Activated T-cell treated with anti-CD3 and anti-CD28 coated beads, Interleukin-2, amount 50 U/mL, for 72 hours (primary cell): ENCODE results near the gene ANO1. TPM values are rescaled to one million over a fixed set of nuclear protein-coding genes. Genes with fewer than 3 reads are reported as not detected.
"Not testable (repeated sequence)": the region's sequence is repeated elsewhere in the genome, so short reads cannot be mapped to it uniquely, and the experiment has no call there.

Experiments
- ATAC-seq, 2 donors: fragments of 150-1000 bp; cut with Tn5 transposase; replicated peaks in 1 of 2; 2 replicates each; pipeline ENCODE4 v1.10.0; 2021; ENCODE audit warnings: moderate library complexity in 2 of 2, mild to moderate bottlenecking in 1 of 2
- DNase-seq, 2 donors: peaks; one replicate each; pipeline ENCODE4 v3.0.0; 2021 to 2022; ENCODE audit warnings: mixed read lengths in 1 of 2
- H3K27ac Mint-ChIP-seq: one replicate; pipeline ENCODE4 v1.8.0; 2022; ENCODE audit warnings: mild to moderate bottlenecking, moderate library complexity, mixed read lengths
- H3K27me3 Mint-ChIP-seq: one replicate; pipeline ENCODE4 v1.8.0; 2022; ENCODE audit warnings: low read depth, mixed read lengths
- H3K36me3 Mint-ChIP-seq, 2 donors: one replicate each; pipeline ENCODE4 v1.8.0; 2022; ENCODE audit warnings: mixed read lengths in 2 of 2, mild to moderate bottlenecking in 1 of 2; ENCODE audit not compliant: insufficient read depth in 2 of 2
- H3K4me1 Mint-ChIP-seq: one replicate; pipeline ENCODE4 v1.8.0; 2022; ENCODE audit warnings: low read depth, mixed read lengths
- H3K4me3 Mint-ChIP-seq, 2 donors: one replicate each; pipeline ENCODE4 v1.8.0; 2022; ENCODE audit warnings: mild to moderate bottlenecking in 2 of 2, mixed read lengths in 2 of 2, moderate library complexity in 2 of 2
- H3K9me3 Mint-ChIP-seq, 2 donors: one replicate each; pipeline ENCODE4 v1.8.0; 2022; ENCODE audit warnings: mixed read lengths in 2 of 2
- total RNA-seq, 2 donors: library from RNA; stranded (reverse); gene quantifications; one replicate each; pipeline ENCODE4 v1.2.3, GENCODE V29; 2022

The ANO1 gene
- total RNA-seq: not detected

DNA sequence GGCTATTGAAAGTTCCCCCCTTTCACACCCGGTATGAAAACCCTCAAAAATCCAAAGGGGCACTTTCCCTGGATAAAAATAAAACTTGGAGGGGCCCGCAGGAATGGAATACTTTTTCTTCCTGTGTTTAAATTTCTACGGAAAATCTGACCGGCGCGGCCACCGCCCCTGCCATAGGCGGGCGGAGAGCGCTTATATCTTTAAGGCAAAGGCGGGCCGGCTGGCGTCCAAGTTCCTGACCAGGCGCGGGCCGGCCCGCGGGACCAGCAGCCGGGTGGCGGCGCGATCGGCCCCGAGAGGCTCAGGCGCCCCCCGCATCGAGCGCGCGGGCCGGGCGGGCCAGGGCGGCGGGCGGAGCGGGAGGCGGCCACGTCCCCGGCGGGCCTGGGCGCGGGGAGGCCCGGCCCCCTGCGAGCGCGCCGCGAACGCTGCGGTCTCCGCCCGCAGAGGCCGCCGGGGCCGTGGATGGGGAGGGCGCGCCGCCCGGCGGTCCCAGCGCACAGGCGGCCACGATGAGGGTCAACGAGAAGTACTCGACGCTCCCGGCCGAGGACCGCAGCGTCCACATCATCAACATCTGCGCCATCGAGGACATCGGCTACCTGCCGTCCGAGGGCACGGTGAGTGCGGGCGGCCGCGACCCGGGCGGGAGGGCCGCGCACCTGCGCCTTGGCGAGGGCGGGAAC, at the start of gene ANO1:
Gene ANO1, plus strand, starts transcription at position 223 of the 686 bp plus-strand sequence. Its CDS starts 290 bp downstream, at position 513.
- Mint-ChIP-seq H3K4me1 (peaks cover 11% of the 10 kb centered on the region), H3K27ac (no peak within 1 kb of the TSS), H3K27me3 (peaks cover 45% of the 10 kb centered on the region), H3K4me3 (no peak within 1 kb of the TSS), H3K36me3 (no peaks in the 10 kb centered on the region), H3K9me3 (no peaks in the 10 kb centered on the region)
- ATAC-seq: no peak
- no peak for DNase-seq

DNA sequence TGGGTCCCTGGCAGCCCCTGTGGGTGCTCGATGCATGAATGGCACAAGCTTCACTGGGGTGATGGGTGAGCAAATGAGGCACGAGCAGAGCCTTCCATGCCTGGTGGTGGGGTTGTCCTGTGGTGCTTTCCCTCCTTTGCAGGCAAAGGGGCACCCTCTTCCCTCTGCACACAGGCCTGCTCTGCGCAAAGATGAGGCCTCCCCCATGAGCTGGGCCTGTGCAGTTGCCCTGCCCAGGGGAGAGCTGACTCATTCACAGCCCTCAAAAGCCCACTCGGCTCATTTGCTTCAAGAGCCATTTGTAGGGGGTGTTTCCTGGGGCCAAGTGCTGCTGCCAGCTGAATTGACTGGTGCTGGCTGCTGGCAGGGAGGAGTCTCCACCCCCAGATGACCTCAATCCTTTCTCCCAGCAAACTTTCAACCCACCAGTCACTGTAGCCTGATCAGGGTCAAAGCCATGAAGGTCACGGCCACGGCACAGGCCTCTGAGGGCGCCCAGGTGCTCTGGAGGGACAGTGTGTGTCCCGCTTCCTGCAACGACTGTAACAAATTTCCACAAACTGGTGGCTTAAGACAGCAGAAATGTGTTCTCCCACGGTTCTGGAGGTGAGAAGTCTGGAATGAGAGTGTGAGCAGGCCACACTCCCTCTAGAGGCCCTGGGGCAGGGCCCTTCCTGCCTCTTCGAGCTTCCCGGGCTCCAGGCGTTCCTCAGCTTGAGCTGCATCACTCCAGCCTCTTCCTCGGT, 48.8 kb upstream of the ANO1 start:
- no peaks in the 10 kb centered on the region for H3K36me3 Mint-ChIP-seq
- H3K4me1 Mint-ChIP-seq: no peaks in the 10 kb centered on the region
- no peaks in the 10 kb centered on the region for H3K9me3 Mint-ChIP-seq
- H3K27ac Mint-ChIP-seq: no peak overlapping the region
- DNase-seq (no peak), ATAC-seq (no peak)
- no peaks in the 10 kb centered on the region for H3K27me3 Mint-ChIP-seq
- no peak overlapping the region for H3K4me3 Mint-ChIP-seq

DNA sequence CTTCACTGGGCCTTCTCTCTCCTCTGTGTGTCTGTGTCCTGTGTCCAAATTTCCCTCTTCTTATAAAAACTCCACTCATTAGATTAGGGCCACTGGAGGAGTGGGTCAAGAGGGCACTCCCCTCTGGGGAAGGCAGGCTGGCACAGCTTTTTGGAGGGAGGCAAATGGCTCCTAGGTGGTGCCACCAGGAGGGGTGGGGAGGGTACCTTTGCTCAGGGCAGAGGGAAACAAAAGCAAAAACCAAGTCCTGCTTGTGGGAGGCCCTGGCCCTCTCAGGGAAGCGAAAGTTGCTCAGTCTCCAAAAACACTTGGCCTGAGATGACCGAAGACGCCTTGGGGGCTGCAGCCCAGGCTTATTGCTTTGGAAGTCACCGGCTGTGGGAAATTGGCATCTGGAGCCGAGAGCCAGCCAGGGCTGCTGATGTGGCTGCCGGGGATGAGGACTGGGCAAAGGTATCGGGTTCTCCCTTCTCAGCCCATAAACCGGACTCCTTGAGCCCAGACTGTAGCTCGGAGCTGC, 48.2 kb upstream of the ANO1 start:
- no peaks in the 10 kb centered on the region for H3K36me3 Mint-ChIP-seq
- DNase-seq (no peak), ATAC-seq (no peak)
- no peaks in the 10 kb centered on the region for H3K4me1 Mint-ChIP-seq
- H3K9me3 Mint-ChIP-seq: no peaks in the 10 kb centered on the region
- H3K27me3 Mint-ChIP-seq: no peaks in the 10 kb centered on the region
- H3K27ac Mint-ChIP-seq: no peak overlapping the region
- no peak overlapping the region for H3K4me3 Mint-ChIP-seq

DNA sequence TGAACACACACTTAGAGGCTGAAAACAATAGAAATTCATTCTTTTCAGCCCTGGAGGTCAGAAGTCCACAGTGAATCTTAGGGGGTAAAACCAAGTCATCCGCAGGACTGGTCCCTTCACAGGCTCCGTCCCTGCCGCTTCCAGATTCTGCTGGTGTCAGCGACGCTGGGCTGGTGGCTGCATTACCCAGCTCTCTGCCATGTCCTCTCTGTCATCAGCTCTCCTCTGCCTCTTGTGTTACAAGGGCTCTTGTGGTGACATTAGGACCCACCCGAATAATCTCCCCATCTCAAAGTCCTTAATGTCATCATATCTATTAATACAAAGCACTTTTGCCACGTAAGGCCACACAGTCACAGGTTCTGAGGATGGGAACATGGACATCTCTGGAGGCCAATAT, 47.7 kb upstream of the ANO1 start:
- Mint-ChIP-seq H3K4me1 (no peaks in the 10 kb centered on the region), H3K9me3 (no peaks in the 10 kb centered on the region), H3K4me3 (no peak overlapping the region), H3K27ac (no peak overlapping the region), H3K36me3 (no peaks in the 10 kb centered on the region), H3K27me3 (no peaks in the 10 kb centered on the region)
- no peak for DNase-seq
- ATAC-seq: no peak

DNA sequence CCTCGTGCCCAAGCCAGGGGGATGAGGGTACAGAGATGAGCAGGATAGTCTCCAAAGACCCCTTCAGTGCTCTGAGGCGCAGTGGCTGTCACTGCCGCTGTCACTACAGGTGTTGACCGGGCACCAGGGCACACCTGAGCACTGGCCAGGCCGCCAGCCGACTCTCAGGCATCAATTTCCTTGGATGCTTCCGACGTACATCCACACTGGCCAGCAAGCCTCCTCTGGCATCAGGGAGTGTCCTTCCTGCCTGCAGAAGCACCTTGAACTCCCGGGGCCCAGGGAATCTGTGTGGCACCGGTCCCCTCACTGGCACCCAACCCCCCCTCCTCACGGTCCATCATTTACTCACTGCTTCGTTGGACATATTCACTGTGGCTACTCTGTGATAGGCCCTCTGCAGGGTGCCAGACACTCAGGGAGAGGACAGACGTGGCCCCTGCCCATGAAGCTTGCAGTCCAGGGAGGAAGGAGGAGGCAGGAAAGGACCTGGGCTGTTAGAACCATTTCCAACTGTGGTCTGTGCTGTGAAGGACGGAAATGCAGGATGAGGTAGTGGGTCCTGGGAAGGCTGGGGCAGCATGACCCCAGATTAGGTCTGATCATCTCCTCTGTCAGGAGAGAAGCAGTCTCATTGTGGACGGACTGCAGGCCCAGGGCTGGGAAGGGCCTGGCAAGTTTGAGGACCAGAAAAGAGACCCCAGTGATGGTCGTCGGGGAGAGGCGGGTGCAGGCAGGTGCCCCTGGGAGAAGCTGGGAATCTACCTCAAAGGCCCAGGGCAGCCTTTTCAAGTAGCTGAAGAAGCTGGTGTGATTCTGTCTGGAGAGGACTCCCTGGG, 46.3 kb upstream of the ANO1 start:
- Mint-ChIP-seq H3K36me3 (no peaks in the 10 kb centered on the region), H3K4me1 (no peaks in the 10 kb centered on the region), H3K27me3 (no peaks in the 10 kb centered on the region), H3K9me3 (peaks cover 0 to 1% of the 10 kb centered on the region in 2 donors), H3K4me3 (no peak overlapping the region), H3K27ac (no peak overlapping the region)
- no peak for DNase-seq
- no peak for ATAC-seq

DNA sequence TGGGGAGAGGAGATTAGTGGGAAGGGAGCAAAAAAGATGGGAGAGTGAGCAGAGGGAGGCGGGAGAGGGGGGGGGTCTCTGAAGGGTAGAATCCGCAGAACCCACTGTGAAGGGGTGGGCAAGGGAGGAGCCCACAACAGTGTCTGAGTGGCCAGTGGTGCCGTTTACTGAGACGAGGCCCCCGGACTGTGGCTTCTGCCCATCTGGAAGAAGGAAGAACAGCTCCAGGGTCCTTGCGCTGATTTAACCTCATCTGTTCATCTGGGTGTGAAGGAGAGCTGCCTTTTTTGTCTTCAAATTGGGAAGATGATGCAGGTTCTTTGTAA, 45.7 kb upstream of the ANO1 start:
- no peak overlapping the region for H3K4me3 Mint-ChIP-seq
- ATAC-seq (no peak), DNase-seq (no peak)
- H3K9me3 Mint-ChIP-seq: peaks cover 0 to 1% of the 10 kb centered on the region in 2 donors
- H3K27ac Mint-ChIP-seq: no peak overlapping the region
- no peaks in the 10 kb centered on the region for H3K36me3 Mint-ChIP-seq
- H3K27me3 Mint-ChIP-seq: no peaks in the 10 kb centered on the region
- no peaks in the 10 kb centered on the region for H3K4me1 Mint-ChIP-seq

DNA sequence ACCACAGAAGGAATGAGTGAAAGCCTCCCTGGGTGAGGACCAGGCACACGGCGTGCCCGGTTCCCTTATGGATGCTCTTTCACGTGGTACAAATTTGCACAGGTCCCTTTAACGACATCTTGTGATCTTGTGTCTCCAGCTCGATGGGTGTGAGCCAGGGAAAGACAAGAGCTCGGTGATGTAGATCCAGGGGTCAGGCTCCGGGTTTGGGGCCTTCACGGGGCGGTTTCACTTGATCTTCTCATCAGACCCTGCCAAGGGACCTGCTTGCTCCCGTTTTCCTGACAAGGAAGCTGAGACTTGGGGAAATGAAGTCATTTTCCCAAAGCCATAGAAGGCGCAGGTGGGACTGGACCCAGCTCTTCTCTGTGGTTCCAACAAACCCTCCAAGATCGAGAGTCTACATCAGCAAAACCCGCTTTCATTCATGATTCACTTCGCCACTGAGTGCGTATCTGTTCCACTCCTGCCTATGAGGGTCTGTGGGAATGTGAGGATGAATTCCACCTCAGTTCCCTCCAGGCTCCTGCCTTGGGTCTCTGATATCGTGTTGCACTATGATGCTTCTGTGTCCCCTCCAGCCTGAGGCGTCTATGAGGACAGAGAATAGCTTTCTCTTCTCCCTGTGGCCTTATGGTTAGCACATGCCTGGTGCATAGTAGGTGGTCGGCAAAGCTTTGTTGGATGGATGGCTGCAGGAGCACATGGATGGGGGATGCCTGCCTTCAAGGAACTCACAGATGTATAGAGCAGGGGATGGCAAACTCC, 45.0 kb upstream of the ANO1 start:
- Mint-ChIP-seq H3K4me3 (no peak overlapping the region), H3K36me3 (no peaks in the 10 kb centered on the region)

DNA sequence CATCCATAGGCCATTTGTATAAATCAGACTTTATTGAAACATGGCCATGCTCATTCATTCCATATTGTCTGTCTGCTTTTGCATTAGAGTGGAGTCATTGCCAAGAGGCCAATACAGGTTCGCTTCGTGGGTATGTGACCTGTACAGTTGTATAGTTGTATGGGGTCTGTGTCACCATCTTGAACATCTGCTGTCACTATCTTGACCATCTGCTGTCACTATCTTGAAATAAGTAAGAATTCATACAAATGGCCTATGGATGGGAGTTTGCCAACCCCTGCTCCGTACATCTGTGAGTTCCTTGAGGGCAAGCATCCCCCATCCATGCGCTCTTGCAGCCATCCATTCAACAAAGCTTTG, 44.4 kb upstream of the ANO1 start:
- H3K4me3 Mint-ChIP-seq: no peak overlapping the region
- H3K36me3 Mint-ChIP-seq: peaks cover 1 to 4% of the 10 kb centered on the region in 2 donors
- no peak overlapping the region for H3K27ac Mint-ChIP-seq
- DNase-seq (no peak), ATAC-seq (no peak)
- peaks cover 4% of the 10 kb centered on the region for H3K27me3 Mint-ChIP-seq
- peaks cover 4 to 6% of the 10 kb centered on the region in 2 donors for H3K9me3 Mint-ChIP-seq
- no peaks in the 10 kb centered on the region for H3K4me1 Mint-ChIP-seq

More for the DNA sequence above, 45.0 kb upstream of the ANO1 start:
- DNase-seq (no peak), ATAC-seq (no peak)
- Mint-ChIP-seq H3K27ac (no peak overlapping the region), H3K27me3 (no peaks in the 10 kb centered on the region), H3K9me3 (peaks cover under 1 to 3% of the 10 kb centered on the region in 2 donors), H3K4me1 (no peaks in the 10 kb centered on the region)

DNA sequence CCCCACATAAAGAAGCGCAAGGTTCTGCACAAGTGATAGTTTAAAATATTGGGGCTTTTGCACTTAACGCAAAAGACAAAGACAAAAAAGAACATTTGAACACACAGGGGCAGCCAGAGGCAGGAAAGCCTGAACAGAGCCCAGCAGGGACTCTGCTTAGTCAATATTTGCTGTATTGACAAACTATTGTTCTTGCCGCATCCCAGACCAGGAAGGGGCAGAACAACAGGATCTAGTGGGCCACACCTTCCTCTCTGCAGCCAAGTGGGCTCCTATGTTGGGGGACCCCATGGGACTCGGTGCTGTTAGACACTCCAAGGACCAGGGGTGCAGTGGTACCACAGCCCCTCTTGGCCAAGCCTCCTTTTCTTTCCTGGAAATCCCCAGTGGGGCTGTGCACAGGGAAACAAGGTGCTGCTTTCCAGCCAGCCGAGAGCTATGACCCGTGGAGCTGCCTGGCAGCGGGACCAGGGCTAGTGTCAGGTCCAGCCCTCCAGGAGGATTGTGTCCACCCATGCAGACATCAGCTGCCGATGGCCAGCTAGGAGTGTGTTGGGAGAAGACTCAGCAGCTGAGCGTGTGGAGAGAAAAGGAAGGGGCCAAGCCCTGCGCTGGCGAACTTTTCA, 43.3 kb upstream of the ANO1 start:
- ATAC-seq: no peak
- Mint-ChIP-seq H3K27me3 (peaks cover 7% of the 10 kb centered on the region), H3K9me3 (peaks cover 5 to 6% of the 10 kb centered on the region in 2 donors), H3K36me3 (peaks cover 2 to 4% of the 10 kb centered on the region in 2 donors), H3K4me1 (no peaks in the 10 kb centered on the region), H3K27ac (no peak overlapping the region), H3K4me3 (no peak overlapping the region)
- DNase-seq: no peak

DNA sequence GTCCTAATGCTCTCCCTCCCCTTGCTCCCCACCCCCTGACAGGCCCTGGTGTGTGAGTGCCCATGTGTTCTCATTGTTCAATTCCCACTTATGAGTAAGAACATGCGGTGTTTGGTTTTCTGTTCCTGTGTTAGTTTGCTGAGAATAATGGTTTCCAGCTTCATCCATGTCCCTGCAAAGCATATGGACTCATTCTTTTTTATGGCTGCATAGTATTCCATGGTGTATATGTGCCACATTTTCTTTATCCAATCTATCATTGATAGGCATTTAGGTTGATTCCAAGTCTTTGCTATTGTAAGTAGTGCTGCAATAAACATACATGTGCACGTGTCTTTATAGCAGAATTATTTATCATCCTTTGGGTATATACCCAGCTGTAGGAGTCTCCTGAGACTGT, 42.5 kb upstream of the ANO1 start:
- not testable (repeated sequence) for H3K9me3 Mint-ChIP-seq, H3K4me3 Mint-ChIP-seq, DNase-seq, ATAC-seq, H3K27ac Mint-ChIP-seq, H3K27me3 Mint-ChIP-seq, H3K36me3 Mint-ChIP-seq, H3K4me1 Mint-ChIP-seq

DNA sequence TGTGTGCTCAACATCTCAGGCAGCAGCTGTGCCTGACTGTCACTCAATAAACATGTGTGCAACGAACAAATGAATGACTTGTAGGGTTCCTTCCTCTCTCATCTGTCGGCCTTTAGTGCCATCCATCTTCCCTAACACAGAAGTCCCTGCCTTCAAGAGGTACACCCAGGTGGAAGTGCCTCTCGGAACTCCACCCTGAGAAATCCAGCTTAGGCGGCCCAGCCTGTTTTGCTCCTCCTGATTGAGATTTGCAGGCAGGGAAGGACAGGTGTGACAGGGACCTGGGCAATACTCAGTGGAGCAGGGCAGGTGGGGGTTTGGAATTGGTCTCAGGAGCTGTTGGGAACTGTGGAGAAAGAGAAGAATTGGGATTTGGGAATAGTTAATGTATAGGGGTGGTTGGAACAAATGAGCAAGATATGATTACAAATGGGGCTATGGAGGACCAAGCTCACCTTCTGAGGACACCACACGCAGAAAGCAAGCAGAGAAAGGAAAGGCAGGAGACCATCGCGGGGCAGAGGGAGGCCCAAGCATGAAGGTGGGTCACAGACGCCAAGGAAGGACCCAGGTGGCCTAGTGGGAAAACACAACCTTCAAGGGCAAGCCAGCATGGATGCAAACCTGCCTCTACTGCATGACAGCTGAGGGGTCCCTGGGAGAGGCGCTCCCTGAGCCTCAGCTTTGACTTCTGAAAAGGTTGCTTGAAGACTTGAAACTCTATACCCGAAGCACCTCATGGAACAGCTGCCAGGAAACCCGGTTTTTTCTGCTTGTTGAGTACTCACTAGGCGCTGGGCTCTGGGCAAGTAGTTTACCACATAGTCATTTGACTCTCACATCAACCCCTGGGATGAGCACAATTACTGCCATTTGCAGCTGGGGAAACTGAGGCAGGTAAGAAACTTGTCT, 40.9 kb upstream of the ANO1 start:
- H3K4me1 Mint-ChIP-seq: no peaks in the 10 kb centered on the region
- no peak for DNase-seq
- peaks cover 5 to 8% of the 10 kb centered on the region in 2 donors for H3K36me3 Mint-ChIP-seq
- peaks cover 8 to 11% of the 10 kb centered on the region in 2 donors for H3K9me3 Mint-ChIP-seq
- no peak for ATAC-seq
- H3K27ac Mint-ChIP-seq: no peak overlapping the region
- H3K4me3 Mint-ChIP-seq: no peak overlapping the region
- H3K27me3 Mint-ChIP-seq: peaks cover 13% of the 10 kb centered on the region
